ENCODE measurements around the gene GNPTG.

The GNPTG gene

DNA sequence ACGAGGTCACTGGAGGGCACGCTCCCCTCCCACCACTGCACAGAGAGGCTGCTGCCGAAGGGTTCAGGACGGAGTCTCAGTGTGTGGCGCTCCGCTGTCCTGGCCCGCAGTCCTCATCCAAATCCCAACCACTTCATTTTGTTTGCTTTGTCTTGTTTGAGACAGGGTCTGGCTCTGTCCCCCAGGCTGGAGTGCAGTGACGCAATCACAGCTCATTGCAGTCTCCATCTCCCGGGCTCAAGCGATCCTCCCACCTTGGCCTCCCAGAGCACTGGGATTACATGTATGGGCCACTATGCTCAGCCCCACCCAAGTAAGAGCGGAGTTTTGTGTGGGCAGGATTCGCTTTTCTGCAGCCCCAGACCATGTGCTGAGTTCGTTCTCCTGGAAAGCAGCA, 50.0 kb downstream of the GNPTG start:
- DNase-seq = no peak

DNA sequence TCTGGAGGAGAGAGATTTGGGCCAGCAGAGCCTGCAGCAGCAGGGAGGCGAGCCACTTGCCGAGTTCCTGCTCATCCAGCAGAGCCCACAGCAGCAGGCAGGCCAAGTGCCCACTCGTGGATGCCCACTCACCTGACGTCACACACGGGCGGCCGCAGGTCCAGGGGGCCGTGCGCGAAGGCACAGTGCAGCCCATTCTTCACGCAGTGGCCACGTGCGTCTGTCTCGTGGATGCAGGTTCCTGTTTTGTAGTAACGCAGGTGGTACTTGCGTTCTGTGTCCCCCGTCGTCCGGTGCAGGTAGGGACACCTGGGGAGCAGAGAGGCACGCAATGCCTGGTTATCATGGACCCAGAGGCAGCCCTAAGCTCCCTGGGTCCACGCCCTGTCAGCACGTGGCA, 51.3 kb downstream of the GNPTG start:
- DNase-seq = no peak

DNA sequence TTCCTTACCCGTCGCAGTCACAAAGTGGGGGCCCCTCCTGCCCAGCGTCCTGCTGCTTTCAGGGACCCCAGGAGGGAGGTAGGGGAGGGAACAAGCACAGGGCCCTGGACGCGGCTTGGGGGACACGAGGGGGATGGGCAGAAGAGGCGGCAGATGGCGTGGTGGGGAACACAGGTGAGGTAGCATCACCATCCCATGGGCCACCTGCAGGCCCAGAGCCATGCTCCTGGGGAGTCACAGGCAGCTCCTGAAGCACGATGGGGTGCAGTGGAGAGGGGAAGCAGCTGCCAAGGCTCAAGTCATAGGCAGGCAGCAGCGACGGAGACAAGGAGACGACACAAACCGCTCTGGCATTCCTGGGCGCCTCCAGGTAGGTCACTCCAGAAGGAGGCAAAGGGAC, 52.0 kb downstream of the GNPTG start:
- DNase-seq = no peak

DNA sequence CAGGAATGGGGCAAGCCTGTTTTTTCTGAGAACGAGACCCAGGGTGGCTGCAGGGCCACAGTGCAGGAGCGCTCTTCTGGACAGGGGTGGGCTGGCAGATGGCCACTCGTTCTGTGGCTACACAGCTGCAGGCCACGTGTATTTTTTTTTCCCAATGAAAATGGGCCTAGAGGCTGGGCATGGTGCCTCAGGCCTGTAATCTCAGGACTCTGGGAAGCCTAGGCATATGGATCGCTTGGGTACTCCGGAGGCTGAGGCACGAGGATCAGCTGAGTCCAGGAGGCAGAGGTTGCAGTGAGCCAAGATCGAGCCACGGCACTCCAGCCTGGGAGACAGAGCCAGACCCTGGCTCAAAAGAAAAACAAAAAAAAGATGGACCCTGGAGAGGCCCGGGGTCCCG, 56.0 kb downstream of the GNPTG start:
- no peak for DNase-seq

GRCh38 chr16:1408171-1408837, 56.6 kb downstream of the GNPTG start:
- peak; percentile 44 to 47 for DNase-seq

GRCh38 chr16:1412847-1413246, 61.1 kb downstream of the GNPTG start:
- no peak for DNase-seq
